GM19099 (cell line): ENCODE results near the gene CROCC.

ENCODE experiments used
- POLR2A ChIP-seq: IDR thresholded peaks from 3 replicates; pipeline ENCODE4 v1.6.1; 2011; ENCODE audit warnings: low read depth; ENCODE audit not compliant: insufficient read length; ENCODE audit errors: extremely low read depth

CROCC gene

DNA sequence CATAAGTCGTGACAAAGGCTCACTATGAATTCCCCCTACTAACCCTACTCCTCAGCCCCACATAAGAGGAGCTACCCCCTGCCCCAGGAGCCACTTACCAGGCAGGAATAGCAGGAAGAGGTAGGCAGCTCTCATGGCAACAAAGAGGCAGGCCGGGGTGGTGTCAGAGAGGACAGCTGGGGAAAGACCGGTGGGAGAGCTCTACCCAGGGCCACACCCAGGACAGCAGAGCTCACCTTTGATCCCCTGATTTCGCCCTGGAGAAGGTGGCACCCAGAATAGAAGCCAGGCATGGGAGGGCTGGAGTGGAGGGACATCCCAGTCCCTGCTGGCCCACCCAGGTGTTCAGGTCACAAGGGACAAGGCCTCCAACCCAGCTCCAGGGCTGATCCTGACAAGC is 56.4 kb downstream of the CROCC start:
- TF ChIP-seq POLR2A: no peak

DNA sequence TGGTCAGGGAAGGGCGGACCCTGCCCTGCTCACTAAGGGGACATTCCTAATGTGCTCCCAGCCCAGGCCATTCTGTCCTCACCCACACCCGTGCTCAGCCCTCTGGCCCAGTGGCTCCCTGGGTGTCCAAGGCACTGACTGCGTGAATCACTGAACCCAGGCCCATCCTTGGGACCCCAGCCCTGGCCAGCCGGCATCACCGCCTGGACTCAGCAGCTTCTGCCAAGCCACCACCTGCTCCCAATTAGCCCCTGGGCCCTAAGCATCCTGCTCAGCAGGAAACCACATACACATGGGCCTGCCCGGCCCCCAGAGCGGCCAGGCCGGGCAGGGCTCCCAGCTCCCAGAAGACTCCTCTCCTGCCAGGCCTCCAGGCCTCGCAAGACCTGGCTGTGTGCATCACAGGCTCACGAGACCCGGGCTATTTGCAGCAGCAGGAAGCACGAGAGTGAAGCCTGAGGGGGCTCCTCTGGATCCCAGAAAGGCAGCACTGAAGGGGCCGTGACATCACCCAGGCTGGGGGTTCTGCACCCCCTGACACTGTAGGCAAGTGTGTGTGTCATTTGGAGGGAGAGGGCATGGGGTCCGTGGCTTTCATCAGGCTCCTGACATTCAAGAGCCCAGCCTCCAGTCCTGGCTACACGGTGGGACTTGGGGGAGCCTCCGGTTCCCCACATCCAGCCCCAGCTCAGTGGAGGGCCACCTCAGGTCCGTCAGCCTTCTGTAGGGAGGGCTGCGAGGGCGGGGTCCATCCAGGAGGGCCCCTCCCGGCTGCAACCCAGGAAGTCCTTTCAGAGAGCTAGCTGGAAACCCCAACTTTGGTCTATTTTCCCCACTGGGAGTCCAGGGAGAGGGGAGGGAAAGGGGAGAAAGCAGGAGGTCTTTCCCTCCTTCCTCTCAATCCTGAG is 57.1 kb downstream of the CROCC start:
- no peak for TF ChIP-seq POLR2A

DNA sequence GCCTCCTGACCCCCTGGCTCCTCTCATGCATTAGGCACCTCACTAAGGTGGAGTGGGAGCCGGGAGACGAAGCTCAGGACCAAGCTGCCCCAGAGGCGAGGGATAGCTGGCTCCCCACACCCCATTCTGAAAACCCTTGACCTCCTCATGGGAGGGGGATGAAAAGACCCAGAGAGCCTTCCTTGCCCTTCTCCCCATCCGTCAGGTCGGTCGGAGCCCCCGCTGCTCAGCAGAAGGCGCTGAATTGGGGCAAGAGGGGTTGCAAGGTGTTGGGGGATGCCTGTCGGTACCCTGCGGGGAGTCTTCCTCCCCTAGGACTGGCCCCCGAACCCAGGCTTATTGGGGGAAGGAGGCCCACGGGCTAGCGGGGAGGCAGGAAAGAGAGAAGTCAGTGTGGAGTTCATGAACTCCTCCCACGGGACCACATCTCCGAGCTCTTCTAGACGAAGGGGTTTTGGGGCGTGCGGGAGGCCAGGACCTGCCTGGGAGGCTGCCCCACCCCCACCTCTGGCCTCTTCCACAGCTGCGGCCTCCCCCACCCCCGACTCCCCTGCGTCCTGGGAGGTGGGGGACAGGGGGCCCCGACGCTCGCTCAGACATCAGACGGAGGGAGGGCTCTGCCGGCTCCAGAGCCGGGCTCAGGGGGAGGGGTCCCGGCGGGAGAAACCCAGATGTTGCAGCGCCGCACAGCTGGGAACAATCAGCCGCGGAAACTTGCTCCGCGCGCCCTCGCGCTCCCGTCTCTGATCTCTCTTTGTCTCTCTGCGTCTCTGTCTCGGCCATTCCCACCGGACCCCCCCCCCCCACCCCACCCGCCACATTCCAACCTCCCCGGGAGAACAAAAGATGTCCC is 58.0 kb downstream of the CROCC start:
- no peak for TF ChIP-seq POLR2A

DNA sequence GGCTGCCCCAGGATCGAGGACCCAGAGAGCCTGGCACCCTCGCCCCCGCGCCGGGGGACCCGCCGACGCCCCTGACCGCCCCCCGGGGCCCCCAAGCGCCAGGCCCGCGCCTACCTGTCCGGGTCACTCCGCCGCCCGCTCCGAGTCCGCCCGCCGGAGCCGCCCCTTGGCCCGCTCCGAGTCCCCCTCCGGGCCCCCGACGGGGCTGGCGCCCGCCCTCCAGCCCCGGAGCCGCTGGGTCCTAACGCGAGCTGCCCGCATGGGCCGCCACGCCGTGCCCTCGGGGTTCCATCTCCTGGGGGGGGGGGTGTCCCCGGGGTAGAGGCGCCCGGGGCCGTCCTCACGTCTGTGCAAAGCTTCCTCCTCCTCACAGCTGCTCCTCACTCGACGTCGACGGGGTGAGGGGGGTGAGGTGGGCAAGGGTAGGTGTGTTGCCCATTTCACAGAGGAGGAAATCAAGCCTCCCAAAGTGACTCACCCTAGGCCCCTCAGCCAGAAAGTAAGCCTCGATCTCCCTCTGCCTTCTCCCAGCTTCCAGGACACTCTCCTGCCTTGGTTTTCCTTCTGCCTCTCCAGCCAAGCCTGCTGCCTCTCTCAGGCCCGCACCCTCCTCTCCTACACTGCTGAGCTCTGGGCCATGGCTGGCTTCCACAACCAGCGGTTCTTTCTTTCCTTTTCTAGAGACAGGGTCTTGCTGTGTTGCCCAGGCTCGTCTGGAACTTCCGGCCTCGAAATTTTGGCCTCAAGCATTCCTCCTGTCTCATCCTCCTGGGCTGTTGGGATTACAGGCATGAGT is 58.9 kb downstream of the CROCC start, which contains the start of gene MFAP2:
Gene MFAP2, minus strand, starts transcription at position 148 of the 796 bp plus-strand sequence. CDS start 2,347 bp downstream, outside the sequence.
- TF ChIP-seq POLR2A: no peak

DNA sequence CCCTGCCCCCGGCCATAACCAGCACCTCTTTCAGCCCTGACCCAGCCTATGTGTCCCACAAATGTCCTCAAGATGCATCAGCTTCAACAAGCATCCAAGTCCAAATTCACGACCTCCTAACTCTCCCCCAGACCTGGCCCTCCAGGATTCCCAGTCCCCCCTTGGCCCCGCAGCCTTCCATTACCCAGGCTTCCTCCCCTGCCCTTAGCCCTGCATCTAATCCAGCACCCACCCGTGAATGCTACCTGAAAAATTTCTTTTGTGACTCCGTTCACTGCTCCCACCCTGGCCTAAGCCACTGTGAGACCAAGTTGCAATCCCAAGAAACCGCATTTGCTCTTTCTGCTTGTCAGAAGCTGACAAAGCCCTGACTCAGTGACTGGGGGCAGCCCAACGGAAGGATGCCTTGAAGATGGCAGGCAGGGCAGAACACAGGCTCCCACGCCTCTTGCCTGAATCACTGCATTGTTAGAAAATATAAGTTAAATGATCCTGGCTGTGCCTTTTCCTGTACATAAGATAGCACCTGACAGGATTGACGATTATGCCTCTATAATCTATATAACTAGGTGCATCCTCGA is 59.6 kb downstream of the CROCC start:
- TF ChIP-seq POLR2A: no peak

DNA sequence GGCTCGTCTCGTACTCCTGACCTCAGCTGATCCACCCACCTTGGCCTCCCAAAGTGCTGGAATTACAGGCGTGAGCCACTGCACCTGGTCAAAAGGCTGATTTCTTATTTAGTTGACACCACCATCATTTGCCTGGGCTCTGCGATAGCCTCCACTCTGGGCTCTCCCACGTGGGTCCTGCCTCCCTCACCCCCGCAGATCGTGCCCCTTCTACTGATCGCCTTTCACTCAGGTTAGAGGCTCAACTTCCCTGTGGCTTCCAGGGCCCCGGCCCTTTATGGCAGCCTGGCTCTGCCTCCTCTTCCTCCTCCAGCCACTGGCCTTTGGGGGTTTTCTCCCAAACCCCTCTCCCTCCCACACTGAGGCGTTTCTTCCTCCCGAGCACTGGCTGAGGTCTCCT is 61.2 kb downstream of the CROCC start:
- TF ChIP-seq POLR2A: no peak

DNA sequence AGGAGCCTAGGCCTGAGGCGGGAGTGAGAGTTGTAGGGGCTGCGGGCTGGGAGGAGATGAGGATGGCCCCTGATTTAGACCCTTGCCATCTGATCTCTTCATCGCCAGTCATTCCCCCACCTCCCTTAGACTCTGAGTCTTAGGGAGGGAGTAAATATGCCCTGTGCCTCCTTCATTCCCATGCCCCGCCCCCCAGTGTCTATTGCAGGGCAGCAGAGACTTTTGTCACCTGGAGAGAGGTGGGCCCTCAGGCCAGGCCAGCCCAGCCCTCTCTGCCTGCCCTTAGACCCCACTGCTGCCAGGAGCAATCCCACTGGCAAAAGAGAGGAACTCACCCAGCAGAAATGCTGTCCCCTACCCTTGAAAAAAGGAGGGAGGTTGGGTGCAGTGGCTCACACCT is 61.9 kb downstream of the CROCC start:
- no peak for TF ChIP-seq POLR2A

DNA sequence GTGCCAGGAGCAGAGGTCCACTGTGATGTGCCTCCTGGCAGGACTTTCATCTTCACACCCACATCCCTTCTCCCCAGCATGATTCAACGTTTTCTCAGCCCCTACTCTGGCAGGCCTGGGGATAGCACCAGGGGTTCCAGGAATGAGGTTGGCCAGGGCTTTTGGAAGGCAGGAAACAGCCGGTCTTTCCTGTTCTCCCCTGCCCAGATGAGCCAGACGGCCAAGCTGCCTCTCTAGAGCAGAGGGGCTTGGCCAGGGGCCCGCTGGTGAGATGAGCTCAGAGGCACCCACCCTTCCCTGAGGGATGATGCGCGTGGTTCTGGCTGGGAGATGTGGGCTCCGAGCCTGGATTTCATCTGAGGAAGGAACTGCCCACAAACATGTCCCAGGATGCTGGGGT is 63.0 kb downstream of the CROCC start:
- TF ChIP-seq POLR2A: no peak

DNA sequence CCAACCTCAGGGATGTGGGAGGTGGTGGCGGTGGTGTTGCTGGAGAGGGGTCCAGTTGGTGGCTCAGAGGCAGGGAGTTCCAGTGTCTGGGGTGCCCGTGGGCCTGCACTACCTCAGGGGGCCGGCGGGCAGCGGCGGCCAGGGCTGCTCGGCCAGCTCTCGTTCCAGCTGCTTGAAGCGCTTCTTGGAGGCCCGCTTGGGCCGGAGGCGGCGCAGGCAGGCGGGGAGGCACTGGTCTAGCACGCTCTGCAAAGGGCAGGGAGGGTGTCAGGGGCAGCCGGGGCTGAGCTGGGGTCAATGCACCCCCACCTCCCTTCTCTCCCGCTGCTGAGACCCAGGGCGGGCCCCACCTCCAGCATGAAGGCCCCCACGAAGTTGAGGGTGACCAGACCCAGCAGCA is 64.4 kb downstream of the CROCC start:
- TF ChIP-seq POLR2A: no peak

DNA sequence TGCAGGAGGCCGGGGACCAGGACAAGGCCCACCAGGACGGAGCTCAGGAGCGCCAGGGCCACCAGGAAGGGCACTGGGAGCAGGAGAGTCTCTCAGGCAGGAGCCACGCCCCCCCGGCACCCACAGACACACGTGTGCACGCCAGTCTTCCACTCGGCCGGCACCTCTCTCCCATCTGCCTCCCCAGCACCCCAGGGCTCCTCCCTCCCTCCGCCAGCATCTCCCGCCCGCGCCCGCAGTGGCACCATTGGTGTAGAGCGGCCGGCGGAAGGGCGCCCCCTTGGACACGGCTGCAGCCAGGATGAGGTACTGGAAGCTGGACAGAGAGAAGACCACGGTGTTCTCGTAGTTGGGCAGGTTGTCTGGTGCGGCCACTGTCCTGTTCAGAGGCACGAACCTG is 64.8 kb downstream of the CROCC start:
- no peak for TF ChIP-seq POLR2A

DNA sequence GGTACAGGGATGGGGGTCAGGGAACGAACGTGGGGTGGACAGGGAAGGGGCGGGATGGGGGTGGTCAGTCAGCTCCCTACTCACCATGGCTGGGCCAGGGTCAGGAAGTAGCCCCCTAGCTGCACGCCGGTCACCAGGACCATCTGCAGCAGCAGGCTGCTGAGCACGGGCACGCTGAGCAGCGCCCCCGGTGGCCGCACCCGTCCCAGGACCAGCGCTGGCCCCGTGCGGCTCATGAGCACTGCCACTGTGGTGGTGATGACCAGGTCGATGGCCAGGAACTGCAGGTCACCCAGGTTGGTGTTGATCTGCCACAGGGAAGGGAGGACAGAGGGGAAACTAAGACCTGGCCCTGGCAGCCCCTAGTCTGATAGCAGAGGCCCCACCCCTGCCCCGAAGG is 65.2 kb downstream of the CROCC start:
- no peak for TF ChIP-seq POLR2A

DNA sequence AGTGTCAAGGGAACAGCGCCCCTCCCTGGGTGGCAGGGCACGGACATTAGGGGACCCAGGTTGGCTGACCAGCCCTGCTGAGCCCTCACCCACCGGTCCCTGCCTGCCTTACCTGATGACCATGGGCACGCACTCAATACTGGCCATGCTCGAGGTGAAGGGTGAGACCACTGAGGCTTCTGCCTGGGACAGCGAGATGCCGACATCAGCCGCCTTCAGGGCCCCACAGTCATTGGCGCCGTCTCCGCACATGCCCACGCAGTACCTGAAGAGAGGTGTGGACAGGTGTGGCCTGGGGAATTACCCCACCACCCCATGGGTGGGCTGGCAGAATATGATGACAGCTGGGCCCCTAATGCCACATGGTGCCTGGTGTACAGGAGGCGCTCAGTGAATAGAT is 66.5 kb downstream of the CROCC start:
- no peak for TF ChIP-seq POLR2A

DNA sequence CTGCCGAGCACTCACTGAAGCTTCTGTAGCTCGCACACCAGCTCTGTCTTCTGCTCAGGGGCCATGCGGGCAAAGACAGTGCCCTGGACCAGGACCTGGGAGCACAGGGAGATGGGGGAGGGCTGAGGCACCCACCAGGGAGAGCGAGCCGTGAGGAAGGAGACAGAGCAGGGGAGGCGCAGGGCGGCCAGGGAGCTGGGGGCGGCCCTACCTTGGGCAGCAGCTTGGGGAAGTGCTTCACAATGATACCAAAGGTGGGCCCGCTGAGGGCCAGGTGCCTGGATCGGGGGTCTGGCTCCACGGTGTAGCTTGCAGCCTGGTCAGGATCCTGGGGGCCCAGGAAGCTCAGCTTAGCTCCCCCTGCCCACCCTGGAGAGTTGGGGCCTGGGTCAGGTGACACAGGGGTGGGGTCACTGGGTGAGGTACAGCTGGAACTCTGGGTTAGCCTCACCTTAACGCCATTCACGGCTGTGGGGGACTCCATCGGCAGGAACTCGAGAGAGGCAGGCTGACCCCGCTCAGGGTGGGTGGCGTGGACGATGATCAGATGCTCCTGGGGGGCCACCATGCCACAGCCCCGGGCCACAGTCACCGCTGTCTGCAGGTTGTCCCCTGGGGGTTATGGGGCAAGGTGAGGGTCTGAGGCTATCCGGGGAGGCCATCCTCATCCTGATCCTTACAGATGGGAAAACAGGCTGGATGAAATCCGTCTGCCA is 68.1 kb downstream of the CROCC start:
- TF ChIP-seq POLR2A: no peak

DNA sequence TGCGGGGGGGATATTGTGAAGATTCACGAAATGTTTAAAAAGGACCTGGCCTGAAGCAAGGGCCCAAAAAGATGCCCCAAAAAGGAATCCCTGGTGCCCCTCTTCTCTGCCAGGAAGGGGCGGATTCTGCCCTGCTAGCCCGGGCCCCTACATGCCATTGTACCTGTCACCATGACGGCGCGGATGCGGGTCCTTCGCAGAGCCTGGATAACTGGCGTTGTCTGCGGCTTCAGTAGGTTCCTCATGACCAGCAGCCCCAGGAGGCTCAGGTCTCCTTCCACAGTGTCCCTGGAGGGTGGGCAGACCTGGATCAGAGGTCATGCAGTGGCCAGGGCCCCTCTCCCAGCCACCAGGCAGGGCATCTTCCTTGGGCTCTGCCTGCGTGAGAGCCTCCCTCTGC is 69.8 kb downstream of the CROCC start:
- TF ChIP-seq POLR2A: no peak
